NB4 (cell line): ENCODE measurements around the gene SCAPER.

Experiments used
- DNase-seq: peaks from one replicate; pipeline ENCODE4 v3.0.0; 2010; ENCODE audit warnings: low read depth
- H3K4me3 ChIP-seq: one replicate; pipeline ENCODE4 v1.5.1; 2011; ENCODE audit warnings: mild to moderate bottlenecking, low read depth, low read length, moderate library complexity
- MYC ChIP-seq: IDR thresholded peaks from 2 replicates; pipeline ENCODE4 v1.6.1; 2011; ENCODE audit warnings: low read depth, low read length
- POLR2A ChIP-seq: IDR thresholded peaks from 2 replicates; pipeline ENCODE4 v1.6.1; 2011; ENCODE audit warnings: mild to moderate bottlenecking; ENCODE audit not compliant: insufficient read length; ENCODE audit errors: extremely low read depth
- TF ChIP-seq, protein P1 (sequence below): IDR thresholded peaks from one replicate; pipeline ENCODE4 v1.5.1; 2012; ENCODE audit warnings: low read depth, low read length
- TF ChIP-seq, protein P2 (sequence below): IDR thresholded peaks from 2 replicates; pipeline ENCODE4 v1.6.1; 2011; ENCODE audit warnings: low read depth, low read length

SCAPER gene

GRCh38 chr15:76465728-76466127 is 439.4 kb downstream of the SCAPER start:
- no peak overlapping the region for H3K4me3 ChIP-seq
- TF ChIP-seq, protein P1, sequence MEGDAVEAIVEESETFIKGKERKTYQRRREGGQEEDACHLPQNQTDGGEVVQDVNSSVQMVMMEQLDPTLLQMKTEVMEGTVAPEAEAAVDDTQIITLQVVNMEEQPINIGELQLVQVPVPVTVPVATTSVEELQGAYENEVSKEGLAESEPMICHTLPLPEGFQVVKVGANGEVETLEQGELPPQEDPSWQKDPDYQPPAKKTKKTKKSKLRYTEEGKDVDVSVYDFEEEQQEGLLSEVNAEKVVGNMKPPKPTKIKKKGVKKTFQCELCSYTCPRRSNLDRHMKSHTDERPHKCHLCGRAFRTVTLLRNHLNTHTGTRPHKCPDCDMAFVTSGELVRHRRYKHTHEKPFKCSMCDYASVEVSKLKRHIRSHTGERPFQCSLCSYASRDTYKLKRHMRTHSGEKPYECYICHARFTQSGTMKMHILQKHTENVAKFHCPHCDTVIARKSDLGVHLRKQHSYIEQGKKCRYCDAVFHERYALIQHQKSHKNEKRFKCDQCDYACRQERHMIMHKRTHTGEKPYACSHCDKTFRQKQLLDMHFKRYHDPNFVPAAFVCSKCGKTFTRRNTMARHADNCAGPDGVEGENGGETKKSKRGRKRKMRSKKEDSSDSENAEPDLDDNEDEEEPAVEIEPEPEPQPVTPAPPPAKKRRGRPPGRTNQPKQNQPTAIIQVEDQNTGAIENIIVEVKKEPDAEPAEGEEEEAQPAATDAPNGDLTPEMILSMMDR, result no peak
- TF ChIP-seq MYC (no peak), POLR2A (no peak)
- TF ChIP-seq, protein P2, sequence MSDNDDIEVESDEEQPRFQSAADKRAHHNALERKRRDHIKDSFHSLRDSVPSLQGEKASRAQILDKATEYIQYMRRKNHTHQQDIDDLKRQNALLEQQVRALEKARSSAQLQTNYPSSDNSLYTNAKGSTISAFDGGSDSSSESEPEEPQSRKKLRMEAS, result no peak
- DNase-seq, result no peak

DNA sequence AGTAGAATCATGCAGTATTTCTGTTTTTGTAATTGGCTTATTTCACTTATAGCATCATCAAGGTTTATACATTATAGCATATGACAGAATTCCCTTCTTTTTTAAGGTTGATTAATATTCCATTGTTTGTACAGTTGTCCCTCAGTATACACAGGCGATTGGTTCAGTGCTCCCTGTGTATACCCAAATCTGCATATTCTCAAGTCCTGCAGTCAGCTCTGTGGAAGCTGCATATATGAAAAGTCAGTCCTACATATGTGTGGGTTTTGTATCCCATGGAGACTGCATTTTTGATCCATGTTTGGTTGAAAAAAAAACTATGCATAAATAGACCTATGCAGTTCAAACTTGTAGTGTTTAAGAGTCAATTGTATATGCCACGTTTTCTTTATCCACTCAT is 440.9 kb downstream of the SCAPER start:
- TF ChIP-seq MYC, result no peak
- TF ChIP-seq, protein P1, result no peak
- H3K4me3 ChIP-seq, result no peak overlapping the region
- DNase-seq, result no peak

DNA sequence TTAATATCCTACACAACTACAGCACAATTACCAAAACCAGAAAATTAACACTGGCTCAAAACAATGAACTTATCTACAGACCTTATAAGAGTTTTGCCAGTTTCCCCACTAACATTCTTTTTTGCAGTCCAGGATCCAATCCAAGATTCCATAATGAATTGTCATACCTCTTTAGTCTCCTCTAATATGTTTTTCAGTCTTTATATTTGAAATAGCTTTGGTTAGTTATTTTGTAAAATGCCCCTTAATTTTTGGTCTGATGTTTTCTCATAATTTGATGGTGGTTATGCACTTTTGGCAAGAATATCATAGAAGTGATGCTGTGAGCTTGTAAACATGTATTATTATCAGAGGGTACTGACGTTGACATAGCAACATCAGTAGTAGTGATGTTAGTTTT is 444.3 kb downstream of the SCAPER start:
- DNase-seq, result no peak
- H3K4me3 ChIP-seq, result no peak overlapping the region
- TF ChIP-seq, protein P2, result no peak
- TF ChIP-seq MYC (no peak), POLR2A (no peak)
- TF ChIP-seq, protein P1, result no peak

DNA sequence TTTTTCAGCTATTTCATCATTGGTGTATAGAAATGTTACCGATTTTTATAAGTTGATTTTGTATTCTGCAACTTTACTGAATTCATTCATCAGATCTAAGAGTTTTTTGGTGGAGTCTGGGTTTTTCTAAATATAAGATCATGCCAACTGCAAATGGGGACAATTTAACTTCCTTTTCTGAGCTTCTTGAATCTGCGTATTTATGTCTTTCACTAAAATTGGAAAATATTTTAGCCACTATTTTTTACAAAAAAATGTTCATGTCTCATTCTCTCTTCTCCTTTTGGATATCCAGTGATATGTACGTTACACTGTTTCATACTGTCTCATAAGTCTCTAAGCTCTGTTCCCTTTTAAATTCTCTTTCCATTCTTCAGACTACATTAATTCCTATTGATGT is 444.8 kb downstream of the SCAPER start:
- H3K4me3 ChIP-seq, result no peak overlapping the region
- no peak for DNase-seq
- TF ChIP-seq, protein P1, result no peak
- TF ChIP-seq POLR2A (no peak), MYC (no peak)
- TF ChIP-seq, protein P2, result no peak

- TF ChIP-seq, protein P2, result no peak
- TF ChIP-seq MYC (no peak), POLR2A (no peak)
- TF ChIP-seq, protein P1, result no peak
- H3K4me3 ChIP-seq, result no peak overlapping the region
- peak; percentile 15 for DNase-seq
These were observed 453.6 kb downstream of the SCAPER start for GRCh38 chr15:76451540-76451939.

- no peak for TF ChIP-seq POLR2A
- no peak for TF ChIP-seq MYC
- TF ChIP-seq, protein P2, result no peak
- TF ChIP-seq, protein P1, result no peak
- H3K4me3 ChIP-seq, result no peak overlapping the region
- DNase-seq, result no peak
These were observed 455.7 kb downstream of the SCAPER start for GRCh38 chr15:76449455-76449854.
